Hematopoietic multipotent progenitor cell treated with erythropoietin and hydrocortisone succinate and interleukin-3 and kit ligand, for 15 days (in vitro differentiated cells): ENCODE data around the gene CYSRT1.

Experiments used
- DNase-seq: peaks from one replicate; pipeline ENCODE4 v3.0.0-alpha.2; 2015; ENCODE audit warnings: low spot score

The CYSRT1 gene

GRCh38 chr9:137224830-137225694, at the start of gene CYSRT1:
Gene CYSRT1, plus strand, starts transcription at chr9:137225174. Its CDS starts 448 bp downstream, at chr9:137225622.
- DNase-seq = no peak

GRCh38 chr9:137175345-137175961, 49.5 kb upstream of the CYSRT1 start:
- DNase-seq = no peak

- peak; percentile 36 for DNase-seq
Observed at GRCh38 chr9:137176302-137177182, 48.4 kb upstream of the CYSRT1 start.

GRCh38 chr9:137178201-137178938, 46.6 kb upstream of the CYSRT1 start:
- DNase-seq = no peak

- no peak for DNase-seq
Observed at GRCh38 chr9:137178939-137179630, 45.9 kb upstream of the CYSRT1 start.

GRCh38 chr9:137179761-137180160, 45.2 kb upstream of the CYSRT1 start:
- DNase-seq = no peak

GRCh38 chr9:137180491-137180890, 44.5 kb upstream of the CYSRT1 start:
- DNase-seq = no peak

GRCh38 chr9:137181680-137182079, 43.3 kb upstream of the CYSRT1 start:
- no peak for DNase-seq

GRCh38 chr9:137182836-137183235, 42.1 kb upstream of the CYSRT1 start:
- DNase-seq = no peak

- DNase-seq = no peak
Observed at GRCh38 chr9:137183980-137184595, 40.9 kb upstream of the CYSRT1 start.

- no peak for DNase-seq
Observed at GRCh38 chr9:137184881-137185660, 39.9 kb upstream of the CYSRT1 start.

- no peak for DNase-seq
Observed at GRCh38 chr9:137185921-137186320, 39.1 kb upstream of the CYSRT1 start.

GRCh38 chr9:137186385-137186784, 38.6 kb upstream of the CYSRT1 start:
- no peak for DNase-seq

GRCh38 chr9:137187386-137187785, 37.6 kb upstream of the CYSRT1 start:
- no peak for DNase-seq

GRCh38 chr9:137188086-137188489, 36.9 kb upstream of the CYSRT1 start:
- DNase-seq = no peak

- peak; percentile 95 for DNase-seq
Observed at GRCh38 chr9:137188490-137189296, 36.3 kb upstream of the CYSRT1 start, which contains the start of the genes ANAPC2 and SSNA1. Gene ANAPC2, minus strand, starts transcription at chr9:137188560. Its CDS starts 28 bp downstream, at chr9:137188532. Gene SSNA1, plus strand, starts transcription at chr9:137188676. Its CDS starts 51 bp downstream, at chr9:137188727.

- DNase-seq = no peak
Observed at GRCh38 chr9:137189297-137190295, 35.4 kb upstream of the CYSRT1 start.
